Measurements from ENCODE around the gene SLCO2A1. TPM values are rescaled to one million over a fixed set of nuclear protein-coding genes. Genes with fewer than 3 reads are reported as not detected.

The SLCO2A1 gene
- total RNA-seq, 1 donor from 2014 or later, result 59.2 TPM

DNA sequence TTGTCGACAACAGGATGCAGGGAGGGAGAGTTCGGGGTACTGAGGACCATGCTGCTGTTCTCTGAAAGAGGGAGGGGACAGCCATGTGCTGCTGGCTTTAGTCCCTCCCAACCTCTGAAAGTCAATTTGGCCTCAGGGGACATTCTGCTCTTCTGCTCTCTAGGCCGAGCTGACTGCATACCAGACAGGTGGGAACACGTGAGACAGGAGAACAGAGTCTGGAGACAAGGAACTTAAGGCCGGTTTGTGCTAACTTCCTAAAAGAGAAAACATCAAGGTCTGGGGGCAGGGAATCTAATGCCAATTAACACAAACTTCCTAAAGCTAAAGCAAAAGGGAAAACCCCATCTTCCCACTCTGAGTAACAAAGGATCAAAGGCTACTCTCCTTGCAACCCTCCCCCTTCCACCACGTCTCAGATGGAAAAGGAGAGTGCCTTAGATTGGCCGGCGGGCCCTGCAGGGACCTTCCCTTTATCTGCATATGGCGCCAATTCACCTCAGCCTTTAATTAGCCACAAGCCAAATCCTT, 41.0 kb downstream of the SLCO2A1 start:
- intact Hi-C loops (cut with DNase I), result no loop called here
- peak; percentile 50 for DNase-seq (ENCODE audit: low spot score)

DNA sequence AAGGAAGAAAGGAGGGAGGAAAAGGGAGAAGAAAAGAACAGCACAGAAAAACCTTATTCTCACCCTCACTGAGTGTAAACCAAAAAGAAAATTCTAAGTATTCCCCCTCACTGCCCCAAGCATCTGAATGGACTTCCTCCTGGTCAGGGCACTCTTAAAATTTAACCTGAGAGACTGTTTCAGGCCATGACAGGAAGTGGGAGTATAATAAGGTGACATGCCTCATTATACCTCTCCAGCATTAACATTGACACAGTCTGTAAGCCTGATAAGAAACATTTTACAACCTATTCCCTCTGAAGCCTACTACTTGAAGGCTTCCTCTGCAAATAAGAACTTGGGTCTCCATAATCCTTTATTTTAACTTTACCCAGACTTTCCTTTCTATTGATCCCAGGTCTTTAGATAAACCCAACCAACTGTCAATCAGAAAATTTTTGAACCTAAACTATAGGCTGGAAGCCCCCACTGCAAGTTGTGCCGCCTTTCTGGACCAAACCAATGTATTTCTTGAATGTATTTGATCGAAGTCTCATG, 41.7 kb downstream of the SLCO2A1 start:
- peak; percentile 22 for DNase-seq (ENCODE audit: low spot score)
- intact Hi-C loops (cut with DNase I), result no loop called here

DNA sequence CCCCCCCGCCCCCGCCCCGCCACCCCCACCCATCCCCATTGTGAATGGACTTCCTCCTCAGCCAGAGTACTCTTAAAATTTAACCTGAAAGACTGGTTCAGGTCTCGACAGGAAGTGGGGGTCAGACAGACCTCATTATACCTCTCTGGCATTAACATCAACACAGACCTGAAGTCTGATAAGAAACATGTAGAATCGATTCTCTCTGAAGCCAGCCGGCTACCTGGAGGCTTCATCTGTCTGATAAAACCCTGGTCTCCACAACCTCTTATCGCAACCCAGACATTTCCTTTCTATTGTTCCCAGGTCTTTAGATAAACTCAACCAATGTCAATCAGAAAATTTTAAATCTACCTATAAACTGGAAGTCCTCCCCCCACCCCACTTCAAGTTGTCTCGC, 42.6 kb downstream of the SLCO2A1 start:
- intact Hi-C loops (cut with DNase I), result no loop called here
- peak; percentile 53 for DNase-seq (ENCODE audit: low spot score)

DNA sequence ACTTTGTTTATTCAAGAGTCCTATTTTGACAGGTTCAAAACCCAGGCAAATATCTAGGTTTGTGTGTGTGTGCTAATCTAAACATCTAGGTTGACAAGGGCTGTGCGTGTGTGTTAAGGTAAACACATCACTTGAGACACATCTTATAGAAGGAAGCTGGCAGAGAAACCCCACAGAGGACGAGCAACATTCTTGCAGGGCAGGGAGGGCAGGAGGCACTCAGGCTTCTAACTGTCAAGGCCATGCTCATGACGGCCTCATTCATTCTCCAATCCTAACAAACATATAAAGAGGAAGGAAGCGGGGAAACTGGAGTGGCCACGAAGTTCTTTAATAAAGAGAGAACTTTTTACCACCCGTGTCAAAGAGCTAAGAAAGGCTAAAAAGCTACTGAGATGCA, 43.4 kb downstream of the SLCO2A1 start:
- intact Hi-C loops (cut with DNase I), result no loop called here
- DNase-seq (ENCODE audit: low spot score), result peak; percentile 7

DNA sequence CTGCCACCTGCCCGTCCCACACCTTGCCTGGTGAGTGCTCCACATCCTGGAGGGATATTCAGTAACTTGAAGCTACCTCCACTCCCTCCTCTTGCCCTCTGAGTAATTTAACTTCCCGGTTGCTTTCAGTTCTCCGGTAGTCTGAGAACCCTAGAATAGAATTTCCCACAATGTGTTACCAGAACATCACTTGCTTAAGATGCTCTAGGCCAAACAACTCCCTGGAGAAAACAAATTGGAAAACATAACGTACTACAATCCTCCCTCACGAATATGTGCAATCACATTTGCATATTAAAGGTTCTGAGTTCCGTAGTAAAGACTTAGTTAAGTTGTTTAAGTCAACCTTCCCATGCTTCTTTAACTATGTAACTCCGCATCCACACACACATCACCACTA, 44.8 kb downstream of the SLCO2A1 start:
- DNase-seq (ENCODE audit: low spot score), result no peak
- intact Hi-C loops (cut with DNase I), result no loop called here

DNA sequence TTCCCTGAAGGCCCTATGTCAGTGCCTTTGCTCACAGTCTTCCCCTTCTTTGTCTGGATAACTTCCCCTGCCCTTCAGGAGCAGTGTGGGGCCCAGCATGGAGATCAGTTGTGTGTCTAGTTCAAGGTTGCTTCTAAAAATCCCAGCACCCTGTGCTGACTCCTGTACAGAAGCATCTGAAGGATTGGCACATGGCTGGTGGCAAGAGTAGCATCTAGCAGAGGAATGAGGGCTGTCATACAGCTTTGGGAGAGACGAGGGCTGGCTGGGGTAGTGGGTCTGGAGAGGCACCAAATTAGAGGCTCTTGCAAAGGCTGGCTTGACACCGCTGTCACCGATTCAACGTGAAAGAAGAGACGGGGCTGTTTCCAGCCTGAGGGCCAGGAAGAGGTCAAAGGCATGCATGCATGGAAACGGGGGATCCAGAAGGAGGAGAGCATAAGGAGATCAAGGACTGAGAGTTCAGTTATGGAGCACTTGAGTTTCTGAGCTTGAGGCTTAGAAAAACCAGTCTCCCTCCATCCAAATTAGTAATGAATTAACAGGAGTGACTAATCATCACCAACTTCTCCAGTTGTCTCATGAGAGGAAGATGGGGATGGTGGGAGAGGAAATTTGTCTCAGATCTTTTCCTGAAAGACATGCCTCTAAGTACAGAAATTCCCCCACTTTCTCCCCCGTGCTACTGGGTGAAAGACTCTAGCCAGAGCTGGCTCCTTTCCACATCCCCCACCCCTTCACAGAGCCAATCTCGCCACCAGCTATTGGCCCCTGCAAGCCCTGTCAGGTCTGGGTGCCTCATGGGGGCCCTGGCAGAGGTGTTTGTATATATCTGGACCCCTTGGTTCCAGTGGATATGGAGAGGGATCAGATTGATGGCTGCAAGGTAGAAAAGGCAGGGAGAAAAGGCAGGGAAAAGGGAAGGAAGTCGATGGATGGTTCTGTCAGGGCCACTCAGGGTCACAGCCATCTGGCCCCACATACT, 45.9 kb downstream of the SLCO2A1 start:
- intact Hi-C loops (cut with DNase I), result no loop called here
- DNase-seq (ENCODE audit: low spot score), result peak; percentile 46

DNA sequence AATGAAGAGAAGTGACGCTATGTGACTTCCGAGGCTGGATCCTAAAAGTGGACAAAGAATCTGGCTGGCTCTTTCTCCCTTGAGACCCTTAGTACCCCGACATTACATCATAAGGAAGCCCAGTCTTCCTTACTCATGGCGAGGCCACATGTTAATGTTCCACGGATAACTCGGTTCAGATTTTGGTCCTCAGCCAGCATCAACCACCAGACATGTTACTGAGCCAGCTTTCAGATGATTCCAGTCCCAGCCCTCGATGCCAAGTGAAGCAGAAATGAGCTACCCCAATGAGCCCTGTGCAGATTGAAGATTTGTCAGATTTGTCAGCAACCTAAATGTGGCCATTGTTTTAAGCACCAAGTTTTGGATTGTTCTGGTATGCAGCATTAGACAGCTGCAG, 46.6 kb downstream of the SLCO2A1 start:
- intact Hi-C loops (cut with DNase I), result no loop called here
- DNase-seq (ENCODE audit: low spot score), result peak; percentile 29

DNA sequence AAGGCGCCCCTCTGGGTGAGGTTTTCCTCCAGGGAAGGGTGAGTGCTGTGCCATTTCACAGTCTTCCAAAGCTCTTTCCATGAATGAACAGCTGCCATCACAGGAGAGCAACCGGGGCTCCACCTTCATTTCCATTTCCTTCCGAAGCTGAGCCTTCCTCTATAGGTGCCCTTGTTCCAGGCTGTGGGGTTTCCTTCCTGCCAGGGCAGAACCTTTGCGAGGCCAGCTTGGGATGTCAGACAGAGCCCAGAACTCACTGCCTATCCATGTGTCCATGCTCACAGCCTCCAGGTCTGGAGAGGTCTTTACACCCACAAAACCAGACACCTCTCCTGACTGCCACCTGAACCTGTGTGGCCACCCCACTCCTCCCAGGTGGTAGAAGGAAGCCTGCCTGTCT, 49.2 kb downstream of the SLCO2A1 start:
- intact Hi-C loops (cut with DNase I), result no loop called here

DNA sequence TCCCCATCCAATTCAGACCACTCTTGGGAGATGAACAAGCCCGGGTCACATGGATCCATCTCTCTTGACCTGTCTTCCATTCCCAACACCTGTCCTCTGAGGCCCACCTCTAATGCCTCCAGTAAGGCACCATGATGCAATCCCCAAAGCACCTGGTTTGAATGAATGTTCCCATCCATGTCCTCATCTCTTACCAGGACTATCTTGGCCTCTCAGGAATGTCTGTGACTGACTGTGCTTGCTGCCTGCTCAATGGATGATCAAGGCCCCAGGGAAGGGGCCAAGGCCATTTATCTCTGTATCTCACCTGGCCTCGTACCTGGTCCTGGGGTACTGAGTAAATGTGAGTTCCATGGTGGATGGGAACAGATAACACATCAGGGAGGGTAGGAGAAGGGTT, 49.7 kb downstream of the SLCO2A1 start:
- intact Hi-C loops (cut with DNase I), result no loop called here
- DNase-seq (ENCODE audit: low spot score), result no peak

More for the DNA sequence above, 49.2 kb downstream of the SLCO2A1 start:
- no peak for DNase-seq (ENCODE audit: low spot score)

DNA sequence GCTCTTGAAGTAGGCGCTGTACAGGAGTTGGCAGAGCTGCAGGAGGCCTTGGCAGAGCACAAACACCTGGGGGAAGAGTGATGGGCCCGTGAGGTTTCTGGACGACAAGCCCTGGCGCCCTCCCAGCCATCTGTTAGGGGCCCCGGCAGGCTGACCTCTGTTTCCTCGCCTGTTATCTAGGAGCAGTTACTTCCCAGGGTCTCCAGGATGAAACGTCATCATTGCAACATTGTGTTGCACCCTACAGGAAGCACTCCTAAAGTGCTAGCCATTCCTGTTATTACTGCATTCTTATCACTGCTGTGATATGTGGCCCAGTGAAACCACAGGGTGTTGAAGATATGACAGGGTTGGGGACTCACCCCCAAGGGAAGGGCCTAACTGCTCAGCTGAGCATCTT, 50.2 kb downstream of the SLCO2A1 start:
- intact Hi-C loops (cut with DNase I), result loop anchor here (5.0 kb wide), 1 partner anchor 37 kb away; no protein-coding TSS in a partner anchor
- no peak for DNase-seq (ENCODE audit: low spot score)

DNA sequence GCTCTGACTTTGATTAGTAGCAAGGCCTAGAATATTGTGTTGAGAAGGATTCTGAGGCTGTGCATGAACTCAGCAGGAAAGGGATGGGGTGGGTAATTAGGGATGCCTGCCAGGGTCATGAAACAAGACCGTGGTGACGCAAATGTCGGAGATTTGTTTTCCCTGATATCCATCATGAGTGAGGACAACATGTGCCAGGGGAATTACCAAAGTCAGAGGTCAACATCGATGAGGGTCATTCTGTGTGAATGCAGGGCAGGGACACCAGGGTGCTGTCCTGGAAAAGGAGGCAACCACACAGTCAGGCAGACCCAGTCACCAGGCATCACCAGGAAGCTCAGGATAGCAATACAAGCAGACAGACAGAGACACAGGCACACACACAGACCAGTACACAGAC, 52.2 kb downstream of the SLCO2A1 start:
- no peak for DNase-seq (ENCODE audit: low spot score)
- intact Hi-C loops (cut with DNase I), result loop anchor here (5.0 kb wide), 1 partner anchor 35 kb away; no protein-coding TSS in a partner anchor

DNA sequence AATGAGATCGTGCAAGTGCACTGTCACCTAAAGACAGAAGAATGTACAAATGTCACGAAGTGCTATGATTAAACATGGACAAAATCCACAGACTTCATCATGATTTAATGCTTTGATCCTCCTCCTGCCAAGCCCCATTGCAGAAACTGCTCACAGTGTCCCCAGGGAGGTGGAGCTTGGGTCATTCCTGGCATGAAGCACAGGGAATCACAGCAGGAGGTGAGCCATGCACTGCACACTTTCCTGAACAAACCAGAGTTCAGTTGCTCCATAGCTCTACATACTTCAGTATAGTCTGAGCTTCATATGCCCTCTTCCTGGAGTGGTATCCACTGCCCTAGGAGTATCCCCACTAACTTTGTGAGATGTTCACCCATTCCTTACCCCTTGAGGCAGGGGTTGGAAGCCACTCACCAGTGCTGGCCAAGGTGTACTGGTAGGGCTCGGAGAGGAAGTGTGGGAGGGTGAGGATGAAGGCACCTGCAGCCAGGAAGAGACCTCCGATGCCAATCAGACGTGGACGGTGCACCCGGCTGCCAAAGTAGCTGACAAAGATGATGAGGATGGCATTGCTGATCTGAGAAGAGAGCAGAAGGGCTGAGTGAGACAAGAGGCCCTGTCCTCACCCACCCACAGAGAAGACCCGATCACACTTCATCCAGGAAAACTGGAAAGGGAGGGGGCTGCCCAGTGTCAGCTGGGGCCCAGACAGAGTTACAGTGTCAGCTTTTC, 56.3 kb downstream of the SLCO2A1 start:
- intact Hi-C loops (cut with DNase I), result no loop called here
- no peak for DNase-seq (ENCODE audit: low spot score)

DNA sequence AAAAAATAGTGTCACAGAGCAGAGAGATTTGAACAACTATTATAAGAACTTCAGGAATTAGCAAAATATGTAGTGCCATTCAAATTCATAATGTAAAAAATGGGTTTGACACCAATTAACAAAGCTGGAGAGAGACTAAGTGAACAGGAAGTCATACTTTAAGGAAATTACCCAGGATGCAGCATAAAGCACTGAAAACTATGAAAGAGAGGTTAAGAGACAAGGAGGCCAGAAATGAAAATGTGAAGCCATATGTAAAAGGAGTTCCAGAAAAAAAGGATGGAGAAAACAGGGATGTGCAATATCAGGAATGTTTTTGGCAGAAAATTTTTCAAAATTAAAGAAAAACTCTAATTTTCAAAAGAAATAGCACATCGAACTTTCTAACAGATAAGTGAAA, 57.6 kb downstream of the SLCO2A1 start:
- no peak for DNase-seq (ENCODE audit: low spot score)
- intact Hi-C loops (cut with DNase I), result no loop called here

DNA sequence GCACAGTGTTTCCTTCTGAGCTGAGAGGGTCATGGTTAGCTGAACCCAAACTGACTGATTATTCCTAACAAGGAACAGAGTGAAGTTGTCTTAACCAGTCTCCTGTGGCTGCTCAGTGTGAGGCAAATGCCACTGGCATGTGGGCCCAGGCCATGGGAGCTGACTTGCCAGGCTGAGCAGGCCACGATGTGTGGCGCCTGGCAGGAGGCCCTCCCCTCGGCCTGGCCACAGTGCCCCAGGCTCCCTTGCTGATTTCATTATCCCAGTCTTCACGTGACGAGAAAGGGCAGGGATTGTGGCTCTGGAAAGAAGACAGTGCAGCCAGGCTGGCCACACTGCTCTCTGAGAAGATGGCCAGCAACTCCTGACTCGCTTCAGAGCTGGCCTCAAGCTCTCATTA, 58.8 kb downstream of the SLCO2A1 start:
- no peak for DNase-seq (ENCODE audit: low spot score)
- intact Hi-C loops (cut with DNase I), result no loop called here

DNA sequence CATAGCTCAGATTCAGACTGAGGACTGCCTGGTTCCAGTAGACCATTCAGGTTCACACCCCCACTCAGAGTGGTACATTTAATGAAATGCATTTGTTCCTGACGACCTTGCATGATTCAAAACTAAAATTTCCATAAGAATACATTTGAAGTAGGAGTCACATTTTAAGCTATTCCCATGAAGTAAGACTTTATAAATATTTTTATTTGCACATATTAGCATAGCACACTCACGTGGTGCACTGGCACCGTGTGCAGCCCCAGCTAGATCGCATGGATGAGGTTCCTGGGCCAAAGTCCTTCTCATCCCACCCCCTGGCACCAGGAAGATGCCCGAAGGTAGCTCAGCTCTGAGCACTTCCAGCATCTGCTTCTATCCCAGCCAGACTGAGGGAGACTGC, 59.4 kb downstream of the SLCO2A1 start:
- DNase-seq (ENCODE audit: low spot score), result no peak
- intact Hi-C loops (cut with DNase I), result no loop called here

DNA sequence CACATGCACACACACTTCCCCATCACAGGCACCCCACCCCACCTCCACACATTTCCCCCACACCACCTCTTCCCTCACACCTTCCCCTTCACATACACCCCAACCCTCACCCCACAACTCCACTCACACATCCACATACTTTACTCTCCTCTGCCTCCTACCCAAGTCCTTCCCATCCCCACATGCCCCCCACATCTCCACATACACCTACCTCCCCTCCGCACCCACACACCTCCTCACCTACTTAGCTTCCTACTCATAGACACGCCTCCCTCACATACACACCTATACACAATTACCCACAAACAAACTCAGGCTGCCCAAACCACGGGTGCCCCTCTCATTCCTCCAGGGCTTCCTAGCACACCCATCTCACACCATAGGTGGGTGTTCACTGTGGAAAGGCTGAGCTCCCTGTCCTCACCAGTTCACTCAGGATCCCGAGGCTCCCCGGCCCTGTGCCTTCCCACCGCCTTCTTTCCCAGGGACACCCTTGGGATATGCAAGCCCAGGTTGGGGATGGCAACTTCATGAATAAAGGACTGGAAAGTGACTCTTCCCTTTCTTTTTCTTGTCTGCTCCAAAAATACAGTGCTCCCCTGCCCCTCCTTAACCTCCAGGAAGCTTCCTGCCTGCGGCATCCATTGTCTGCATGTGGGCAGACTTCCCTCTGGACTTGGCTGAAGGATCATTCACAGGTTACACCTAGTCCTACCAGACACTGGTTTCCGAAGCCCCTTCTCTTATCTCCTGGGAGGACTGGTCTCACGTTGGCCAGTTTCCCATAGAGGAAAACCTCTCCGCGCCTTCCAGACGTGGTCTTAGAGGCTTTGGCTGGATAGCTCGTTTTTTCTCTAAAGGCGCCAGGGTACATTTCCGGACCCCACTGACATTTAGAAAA, 61.5 kb downstream of the SLCO2A1 start:
- no peak for DNase-seq (ENCODE audit: low spot score)
- intact Hi-C loops (cut with DNase I), result no loop called here

DNA sequence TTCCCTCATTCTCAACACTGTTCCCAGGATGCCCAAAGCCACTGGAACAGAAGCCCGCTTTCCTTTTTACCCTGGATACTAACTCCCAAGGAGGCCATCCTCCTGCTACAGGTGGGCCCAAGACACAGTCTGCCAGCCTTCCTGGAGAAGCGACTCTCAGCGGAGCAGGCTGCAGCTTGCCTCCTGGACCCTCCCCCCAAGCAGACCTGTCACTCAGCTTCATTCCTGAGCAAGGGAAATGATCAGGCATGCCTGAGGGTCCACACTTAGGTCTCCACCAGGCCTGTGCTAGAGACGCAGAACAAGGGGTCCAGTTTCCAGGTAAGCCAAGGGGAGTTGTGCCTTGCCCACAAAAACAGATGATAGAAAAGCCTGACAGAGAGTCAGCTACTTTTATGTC, 62.8 kb downstream of the SLCO2A1 start:
- intact Hi-C loops (cut with DNase I), result no loop called here
- DNase-seq (ENCODE audit: low spot score), result no peak

DNA sequence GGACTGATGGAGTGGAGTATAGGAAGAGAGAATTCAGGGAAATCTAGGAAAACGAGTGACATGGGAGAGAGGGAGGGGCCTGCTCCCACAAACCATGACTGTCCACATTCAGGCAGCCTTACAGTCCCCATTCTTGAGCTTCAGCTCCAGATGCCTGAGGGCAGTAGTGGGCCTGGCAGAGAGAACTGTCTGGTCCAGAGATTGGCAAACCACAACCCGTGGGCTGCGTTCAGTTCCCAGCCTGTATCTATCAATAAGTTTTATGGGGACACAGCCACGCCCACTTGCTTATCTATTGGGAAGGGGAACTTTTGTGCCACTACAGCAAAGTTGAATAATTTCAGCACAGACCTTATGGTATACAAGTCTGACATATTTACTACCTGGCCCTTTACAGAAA, 63.8 kb downstream of the SLCO2A1 start:
- intact Hi-C loops (cut with DNase I), result no loop called here
- no peak for DNase-seq (ENCODE audit: low spot score)

DNA sequence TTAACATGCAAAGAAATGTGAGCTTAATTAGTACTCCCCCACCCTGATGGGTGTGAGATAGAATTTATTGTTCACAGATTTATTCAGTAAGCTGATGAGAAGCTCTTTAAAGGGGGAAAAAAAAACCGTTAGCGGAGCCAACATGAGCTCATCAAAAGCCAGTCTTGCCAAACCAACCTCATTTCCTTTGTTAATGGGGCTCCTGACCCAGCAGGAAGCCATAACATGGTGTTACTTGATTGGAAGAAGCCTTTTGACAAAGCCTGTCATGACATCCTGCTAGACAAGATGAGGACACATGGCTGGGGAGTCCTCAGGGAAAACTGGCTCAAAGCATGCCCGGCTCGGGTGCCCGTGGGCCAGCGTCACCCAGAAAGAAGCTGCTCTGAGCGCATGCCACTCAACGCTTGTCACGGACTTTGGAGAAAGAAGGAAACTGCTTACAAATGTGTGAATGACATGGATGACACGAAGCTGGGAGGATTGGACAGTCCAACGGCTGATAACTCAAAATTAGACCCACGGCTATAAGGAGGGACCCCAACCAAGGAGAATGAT, 64.6 kb downstream of the SLCO2A1 start:
- intact Hi-C loops (cut with DNase I), result no loop called here

More for the DNA sequence above, 64.6 kb downstream of the SLCO2A1 start:
- DNase-seq (ENCODE audit: low spot score), result no peak

Data from cardiac septum (tissue), 1 donor.